GM19324 (cell line): Measurements from ENCODE around the gene TUBB3.
A peak's percentile ranks its signal among the peaks of the same experiment; 100 is the strongest.
"Not testable (repeated sequence)": the region's sequence is repeated elsewhere in the genome, so short reads cannot be mapped to it uniquely, and the experiment has no call there.

Experiments
- ATAC-seq: cut with Tn5 transposase; IDR thresholded peaks from one replicate; pipeline ENCODE4 v1.9.1; 2021; ENCODE audit warnings: mild to moderate bottlenecking, moderate library complexity; ENCODE audit not compliant: unreplicated experiment, low FRiP score

The TUBB3 gene

GRCh38 chr16:89915303-89916232, 7.6 kb upstream of the TUBB3 start:
- no peak for ATAC-seq

DNA sequence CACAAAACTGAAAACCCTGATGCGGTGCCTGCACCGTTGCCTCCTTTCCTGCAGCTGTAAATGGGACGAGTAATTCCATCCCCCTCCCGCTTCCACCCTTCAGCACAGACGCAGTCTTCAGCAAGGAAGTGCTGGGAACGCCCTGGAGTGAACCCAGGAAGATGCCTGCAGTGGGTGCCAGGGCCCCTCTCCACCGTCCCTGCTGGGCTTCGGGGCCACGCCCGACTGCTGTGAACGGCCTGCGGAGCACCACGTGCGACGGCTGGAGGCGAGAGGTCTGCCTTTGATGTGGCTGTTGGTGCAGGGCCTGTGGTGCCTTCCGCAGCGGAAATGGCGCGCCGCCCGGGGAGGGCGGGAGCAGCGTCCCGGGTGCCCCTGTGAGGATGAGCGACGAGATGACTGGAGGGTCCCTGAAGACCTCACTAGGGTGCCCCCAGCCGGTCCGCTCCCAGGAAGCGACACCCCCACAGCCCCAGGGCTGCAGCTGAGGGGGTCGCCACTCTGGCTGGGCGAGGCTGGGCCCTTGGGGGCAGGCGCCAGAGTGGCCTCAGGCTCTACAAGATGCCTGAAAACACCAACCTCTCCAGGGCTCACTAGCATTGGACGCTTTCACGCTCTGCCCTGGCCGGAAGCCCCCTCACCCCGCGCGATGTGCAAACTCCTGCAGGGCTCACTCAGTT, 5.2 kb upstream of the TUBB3 start:
- peak; percentile 60 for ATAC-seq

- no peak for ATAC-seq
These were observed 4.4 kb upstream of the TUBB3 start, which contains the start of gene MC1R for GRCh38 chr16:89918453-89919347. Gene MC1R (plus strand): TSS chr16:89918862. CDS start chr16:89919259, 397 bp downstream.

GRCh38 chr16:89919535-89920406, 3.4 kb upstream of the TUBB3 start:
- ATAC-seq: no peak

DNA sequence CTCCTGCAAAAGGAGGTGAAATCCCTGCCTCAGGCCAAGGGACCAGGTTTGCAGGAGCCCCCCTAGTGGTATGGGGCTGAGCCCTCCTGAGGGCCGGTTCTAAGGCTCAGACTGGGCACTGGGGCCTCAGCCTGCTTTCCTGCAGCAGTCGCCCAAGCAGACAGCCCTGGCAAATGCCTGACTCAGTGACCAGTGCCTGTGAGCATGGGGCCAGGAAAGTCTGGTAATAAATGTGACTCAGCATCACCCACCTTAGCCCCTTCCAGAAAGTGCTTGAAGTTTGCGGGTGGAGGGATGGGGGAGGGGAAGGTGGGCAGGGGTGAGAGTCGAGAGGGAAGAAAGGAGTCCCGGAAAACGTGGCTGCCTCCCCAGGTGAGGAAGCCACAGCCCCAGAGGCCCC, 2.4 kb upstream of the TUBB3 start:
- no peak for ATAC-seq

DNA sequence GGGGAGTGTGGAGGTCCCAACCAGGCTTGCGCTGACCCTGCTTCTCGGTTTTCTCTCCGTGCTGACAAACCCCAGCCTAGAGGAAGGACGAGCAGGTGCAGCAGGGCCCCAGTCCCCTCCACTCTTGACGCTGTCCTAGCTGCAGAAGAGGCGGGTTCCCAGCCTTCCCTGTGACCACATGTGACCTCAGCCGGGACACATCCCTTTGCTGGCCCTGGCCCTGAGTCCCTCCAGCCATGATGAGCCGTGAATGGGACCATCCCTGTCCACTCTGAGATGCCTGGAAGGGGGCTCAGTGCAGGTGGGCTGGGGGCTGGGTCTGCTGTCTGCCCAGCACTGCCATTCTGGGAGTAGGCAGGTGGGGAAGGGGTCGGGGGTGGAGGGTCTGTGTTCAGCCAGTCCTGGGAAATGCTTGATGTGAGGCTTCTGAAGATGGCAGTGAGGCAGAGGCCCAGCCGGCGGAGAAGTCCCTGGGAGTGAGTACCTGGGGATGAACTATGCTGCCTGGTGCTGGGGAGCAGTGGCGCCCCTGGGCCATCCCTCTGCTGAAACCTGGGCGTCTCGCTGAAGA, 1.9 kb upstream of the TUBB3 start:
- no peak for ATAC-seq

DNA sequence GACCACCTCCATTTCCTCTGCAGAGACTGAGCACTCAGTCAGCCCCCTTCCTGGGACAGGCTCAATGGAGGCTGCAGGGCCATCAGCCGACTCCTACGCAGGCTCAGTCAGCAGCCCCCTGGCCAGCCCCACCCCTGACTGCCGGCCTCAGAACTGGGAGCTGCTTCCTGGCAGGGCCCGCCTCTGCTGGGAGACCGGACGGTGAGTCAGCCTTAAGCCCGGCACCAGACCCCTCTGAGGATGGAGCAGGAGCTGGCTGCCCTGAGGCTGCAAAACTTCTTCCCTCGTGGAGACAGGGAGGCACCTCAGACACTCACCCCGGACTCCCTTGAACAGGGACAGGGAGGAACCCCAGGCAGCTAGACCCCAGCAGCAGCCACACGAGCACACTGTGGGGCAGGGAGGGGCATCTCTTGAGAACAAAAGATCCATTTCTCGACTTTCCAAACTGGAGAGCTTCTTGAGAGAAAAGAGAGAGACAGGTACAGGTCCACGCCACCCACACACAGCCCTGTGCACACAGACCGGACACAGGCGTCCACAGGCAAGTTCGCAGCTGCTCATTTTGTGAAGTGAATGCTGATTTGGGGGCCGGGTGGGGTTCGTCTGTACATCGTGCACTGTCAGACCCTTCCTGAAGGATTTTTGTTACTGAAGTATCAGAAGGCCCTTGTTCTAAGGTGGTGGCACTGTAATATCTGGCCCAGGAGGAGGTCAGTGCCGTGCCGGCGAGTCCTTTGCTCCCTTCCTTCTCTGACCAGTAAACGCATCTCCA, 1.3 kb upstream of the TUBB3 start:
- no peak for ATAC-seq

DNA sequence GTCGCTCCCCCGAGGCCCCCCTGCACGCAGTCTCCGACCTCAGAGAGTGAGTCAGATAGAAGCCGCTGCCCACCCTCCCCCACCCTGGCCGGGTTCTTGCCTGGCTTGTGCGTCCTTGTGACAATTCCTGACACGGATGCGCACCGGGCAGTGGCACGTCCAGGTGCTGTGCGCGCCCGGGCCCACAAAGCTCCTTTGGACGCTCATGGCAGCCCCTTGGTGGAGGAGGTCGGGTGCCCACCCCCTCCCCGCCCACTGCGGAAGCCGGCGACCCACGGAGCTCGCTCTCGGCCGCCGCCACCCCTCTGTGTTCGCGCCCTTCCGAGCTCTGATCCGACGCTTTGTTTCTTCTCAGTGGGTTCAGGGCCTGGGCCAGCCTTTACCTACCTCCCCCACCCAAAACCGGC, 662 bp upstream of the TUBB3 start:
- no peak for ATAC-seq

- no peak for ATAC-seq
These were observed 626 bp downstream of the TUBB3 start for GRCh38 chr16:89923640-89924296.

- ATAC-seq: no peak
These were observed 1.3 kb downstream of the TUBB3 start for GRCh38 chr16:89924297-89924924.

- no peak for ATAC-seq
These were observed 1.8 kb downstream of the TUBB3 start for GRCh38 chr16:89924925-89925307.

DNA sequence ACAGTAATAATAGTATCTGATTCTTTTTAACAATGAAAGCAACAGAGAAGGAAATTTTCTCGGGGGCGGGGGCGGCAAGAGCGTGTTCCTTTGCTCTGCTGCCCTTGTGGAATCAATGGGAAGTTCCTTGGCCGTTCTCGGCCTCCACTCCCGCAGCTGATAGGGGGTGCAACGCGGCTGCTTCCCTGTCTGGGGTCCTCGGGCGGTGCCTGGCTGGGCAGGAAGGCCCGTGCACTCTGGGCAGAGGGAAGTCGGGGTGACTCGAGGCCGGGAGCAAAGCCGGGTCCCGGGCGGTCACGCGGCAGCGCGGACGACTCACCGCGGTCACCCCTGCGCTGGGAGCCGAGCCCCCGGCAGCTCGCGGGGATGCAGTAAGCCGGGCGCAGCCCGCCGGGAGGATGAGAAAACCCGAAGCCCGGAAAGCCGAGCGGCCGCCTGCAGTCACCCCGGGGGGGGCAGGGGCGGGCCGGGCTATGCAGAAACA, 2.5 kb downstream of the TUBB3 start:
- ATAC-seq: no peak

DNA sequence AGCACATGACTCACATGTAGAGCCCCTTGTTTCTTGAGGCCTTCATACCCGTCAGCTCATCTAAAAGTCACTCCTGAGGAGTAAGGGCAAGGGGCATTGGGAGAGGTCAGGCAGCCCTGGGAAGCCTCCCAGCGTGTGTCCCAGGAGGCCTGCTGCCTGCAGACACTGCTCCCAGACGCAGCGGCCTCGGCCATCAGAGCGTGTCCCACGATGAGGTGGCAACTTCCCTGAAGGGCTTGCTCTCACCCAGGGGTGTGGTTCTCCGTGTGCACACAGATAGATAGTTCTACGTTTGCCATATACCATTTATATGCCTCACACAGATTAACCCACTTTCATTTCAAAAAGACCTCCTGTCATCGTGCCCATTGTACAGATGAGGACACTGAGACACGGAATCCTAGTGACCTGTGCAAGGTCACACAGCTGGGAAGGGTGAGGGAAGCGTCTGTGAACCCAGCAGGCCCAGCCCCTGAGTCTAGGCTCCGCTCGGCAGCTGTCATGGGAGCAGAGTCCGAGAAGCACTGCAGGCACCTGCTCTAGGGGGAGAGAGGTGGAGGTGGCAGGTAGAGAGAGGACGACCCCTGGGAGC, 8.3 kb downstream of the TUBB3 start:
- no peak for ATAC-seq

- no peak for ATAC-seq
These were observed 8.8 kb downstream of the TUBB3 start for GRCh38 chr16:89931964-89932363.

DNA sequence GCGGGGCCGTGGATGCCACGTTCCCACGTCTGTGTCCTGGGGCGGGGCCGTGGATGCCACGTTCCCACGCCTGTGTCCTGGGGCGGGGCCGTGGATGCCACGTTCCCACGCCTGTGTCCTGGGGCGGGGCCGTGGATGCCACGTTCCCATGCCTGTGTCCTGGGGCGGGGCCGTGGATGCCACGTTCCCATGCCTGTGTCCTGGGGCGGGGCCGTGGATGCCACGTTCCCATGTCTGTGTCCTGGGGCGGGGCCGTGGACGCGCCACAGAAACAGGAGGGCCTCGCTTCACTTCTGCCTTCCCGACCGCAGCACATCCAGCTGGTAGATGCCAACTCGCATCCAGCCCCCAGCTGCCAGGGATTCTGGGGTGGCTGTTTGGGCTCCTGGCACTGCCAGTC, 10.9 kb downstream of the TUBB3 start:
- not testable (repeated sequence) for ATAC-seq

DNA sequence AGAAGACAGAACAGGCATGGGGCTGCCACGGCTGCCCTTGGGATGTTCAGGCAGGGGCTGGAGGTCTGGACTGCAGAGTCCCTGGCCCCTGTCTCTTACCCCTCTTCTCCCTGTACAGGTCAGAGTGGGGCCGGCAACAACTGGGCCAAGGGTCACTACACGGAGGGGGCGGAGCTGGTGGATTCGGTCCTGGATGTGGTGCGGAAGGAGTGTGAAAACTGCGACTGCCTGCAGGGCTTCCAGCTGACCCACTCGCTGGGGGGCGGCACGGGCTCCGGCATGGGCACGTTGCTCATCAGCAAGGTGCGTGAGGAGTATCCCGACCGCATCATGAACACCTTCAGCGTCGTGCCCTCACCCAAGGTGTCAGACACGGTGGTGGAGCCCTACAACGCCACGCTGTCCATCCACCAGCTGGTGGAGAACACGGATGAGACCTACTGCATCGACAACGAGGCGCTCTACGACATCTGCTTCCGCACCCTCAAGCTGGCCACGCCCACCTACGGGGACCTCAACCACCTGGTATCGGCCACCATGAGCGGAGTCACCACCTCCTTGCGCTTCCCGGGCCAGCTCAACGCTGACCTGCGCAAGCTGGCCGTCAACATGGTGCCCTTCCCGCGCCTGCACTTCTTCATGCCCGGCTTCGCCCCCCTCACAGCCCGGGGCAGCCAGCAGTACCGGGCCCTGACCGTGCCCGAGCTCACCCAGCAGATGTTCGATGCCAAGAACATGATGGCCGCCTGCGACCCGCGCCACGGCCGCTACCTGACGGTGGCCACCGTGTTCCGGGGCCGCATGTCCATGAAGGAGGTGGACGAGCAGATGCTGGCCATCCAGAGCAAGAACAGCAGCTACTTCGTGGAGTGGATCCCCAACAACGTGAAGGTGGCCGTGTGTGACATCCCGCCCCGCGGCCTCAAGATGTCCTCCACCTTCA, 11.7 kb downstream of the TUBB3 start:
- ATAC-seq: no peak
